Stimulated activated CD8-positive, alpha-beta memory T cell treated with anti-CD3 and anti-CD28 coated beads, Interleukin-4, amount 100 ng/mL, for 1 hour (primary cell): Measurements from ENCODE around the gene PARN.
"Not testable (repeated sequence)": the region's sequence is repeated elsewhere in the genome, so short reads cannot be mapped to it uniquely, and the experiment has no call there.

Experiments used
- DNase-seq, 2 donors: peaks; one replicate each; pipeline ENCODE4 v3.0.0-alpha.2; 2020; ENCODE audit warnings: low read depth in 2 of 2, low spot score in 1 of 2

Gene PARN

GRCh38 chr16:14629919-14630619 lies at the start of gene PARN:
Gene PARN (minus strand): TSS chr16:14630260. CDS start chr16:14630125, 135 bp downstream.
- peak; percentile 96 for DNase-seq

- DNase-seq, result no peak
Observed at GRCh38 chr16:14678748-14679497, 48.9 kb upstream of the PARN start.

GRCh38 chr16:14677627-14678026 lies 47.6 kb upstream of the PARN start:
- DNase-seq, result no peak

GRCh38 chr16:14676633-14677032 lies 46.6 kb upstream of the PARN start:
- no peak for DNase-seq

- DNase-seq, result no peak
Observed at GRCh38 chr16:14672403-14672971, 42.4 kb upstream of the PARN start.

- DNase-seq, result no peak
Observed at GRCh38 chr16:14669776-14670175, 39.7 kb upstream of the PARN start.

GRCh38 chr16:14668556-14669223 lies 38.6 kb upstream of the PARN start:
- DNase-seq, result no peak

- DNase-seq, result no peak
Observed at GRCh38 chr16:14667347-14668266, 37.5 kb upstream of the PARN start.

GRCh38 chr16:14658063-14658462 lies 28.0 kb upstream of the PARN start:
- no peak for DNase-seq

- no peak for DNase-seq
Observed at GRCh38 chr16:14652726-14653125, 22.7 kb upstream of the PARN start.

GRCh38 chr16:14650629-14651028 lies 20.6 kb upstream of the PARN start:
- DNase-seq, result no peak

- no peak for DNase-seq
Observed at GRCh38 chr16:14649816-14650215, 19.8 kb upstream of the PARN start.

- DNase-seq, result no peak
Observed at GRCh38 chr16:14641926-14642325, 11.9 kb upstream of the PARN start.

- DNase-seq, result no peak
Observed at GRCh38 chr16:14641206-14641605, 11.1 kb upstream of the PARN start.

GRCh38 chr16:14640538-14640937 lies 10.5 kb upstream of the PARN start:
- DNase-seq, result no peak

- not testable (repeated sequence) for DNase-seq
Observed at GRCh38 chr16:14636951-14637240, 6.8 kb upstream of the PARN start.

- DNase-seq, result not testable (repeated sequence)
Observed at GRCh38 chr16:14636179-14636950, 6.3 kb upstream of the PARN start.

- no peak for DNase-seq
Observed at GRCh38 chr16:14635395-14636165, 5.5 kb upstream of the PARN start.

GRCh38 chr16:14634389-14634725 lies 4.3 kb upstream of the PARN start:
- DNase-seq, result no peak
